GM10847 (cell line): ENCODE results near the gene NUBPL.

Source experiments
- POLR2A ChIP-seq: IDR thresholded peaks from 2 replicates; pipeline ENCODE4 v1.6.1; 2011; ENCODE audit not compliant: insufficient read length; ENCODE audit errors: extremely low read depth

Gene NUBPL

GRCh38 chr14:31692376-31692781, 131.2 kb downstream of the NUBPL start:
- TF ChIP-seq POLR2A: no peak

- TF ChIP-seq POLR2A: no peak
Measured at GRCh38 chr14:31696378-31696777, 135.2 kb downstream of the NUBPL start.

- TF ChIP-seq POLR2A: no peak
Measured at GRCh38 chr14:31699809-31700208, 138.6 kb downstream of the NUBPL start.

- no peak for TF ChIP-seq POLR2A
Measured at GRCh38 chr14:31700282-31701074, 139.3 kb downstream of the NUBPL start.

- no peak for TF ChIP-seq POLR2A
Measured at GRCh38 chr14:31702130-31702529, 140.9 kb downstream of the NUBPL start.

- TF ChIP-seq POLR2A: no peak
Measured at GRCh38 chr14:31703056-31703455, 141.9 kb downstream of the NUBPL start.

GRCh38 chr14:31705731-31706130, 144.5 kb downstream of the NUBPL start:
- TF ChIP-seq POLR2A: no peak

GRCh38 chr14:31712244-31713127, 151.3 kb downstream of the NUBPL start:
- TF ChIP-seq POLR2A: no peak

GRCh38 chr14:31716208-31716607, 155.0 kb downstream of the NUBPL start:
- no peak for TF ChIP-seq POLR2A

GRCh38 chr14:31717294-31718085, 156.3 kb downstream of the NUBPL start:
- TF ChIP-seq POLR2A: no peak

- TF ChIP-seq POLR2A: no peak
Measured at GRCh38 chr14:31718585-31718984, 157.4 kb downstream of the NUBPL start.

- no peak for TF ChIP-seq POLR2A
Measured at GRCh38 chr14:31718985-31719384, 157.8 kb downstream of the NUBPL start.

GRCh38 chr14:31726337-31726736, 165.1 kb downstream of the NUBPL start:
- no peak for TF ChIP-seq POLR2A

- no peak for TF ChIP-seq POLR2A
Measured at GRCh38 chr14:31727797-31728196, 166.6 kb downstream of the NUBPL start.

- TF ChIP-seq POLR2A: no peak
Measured at GRCh38 chr14:31740688-31741087, 179.5 kb downstream of the NUBPL start.

GRCh38 chr14:31745741-31746140, 184.5 kb downstream of the NUBPL start:
- no peak for TF ChIP-seq POLR2A

- no peak for TF ChIP-seq POLR2A
Measured at GRCh38 chr14:31746326-31746725, 185.1 kb downstream of the NUBPL start.
